ENCODE data around the gene ARHGAP33. TPM values are rescaled to one million over a fixed set of nuclear protein-coding genes. Genes with fewer than 3 reads are reported as not detected.

Gene ARHGAP33
- total and polyA plus RNA-seq, 8 donors: 11.4 to 35.6 (median 27.5) TPM

GRCh38 chr19:35733180-35734125 lies 41.9 kb upstream of the ARHGAP33 start:
- no peaks in the 10 kb centered on the region for H3K27me3 ChIP-seq
- H3K4me3 ChIP-seq: no peak overlapping the region
- H3K36me3 ChIP-seq: peaks cover 0 to 100% of the 10 kb centered on the region in 2 donors
- TF ChIP-seq, protein P1, sequence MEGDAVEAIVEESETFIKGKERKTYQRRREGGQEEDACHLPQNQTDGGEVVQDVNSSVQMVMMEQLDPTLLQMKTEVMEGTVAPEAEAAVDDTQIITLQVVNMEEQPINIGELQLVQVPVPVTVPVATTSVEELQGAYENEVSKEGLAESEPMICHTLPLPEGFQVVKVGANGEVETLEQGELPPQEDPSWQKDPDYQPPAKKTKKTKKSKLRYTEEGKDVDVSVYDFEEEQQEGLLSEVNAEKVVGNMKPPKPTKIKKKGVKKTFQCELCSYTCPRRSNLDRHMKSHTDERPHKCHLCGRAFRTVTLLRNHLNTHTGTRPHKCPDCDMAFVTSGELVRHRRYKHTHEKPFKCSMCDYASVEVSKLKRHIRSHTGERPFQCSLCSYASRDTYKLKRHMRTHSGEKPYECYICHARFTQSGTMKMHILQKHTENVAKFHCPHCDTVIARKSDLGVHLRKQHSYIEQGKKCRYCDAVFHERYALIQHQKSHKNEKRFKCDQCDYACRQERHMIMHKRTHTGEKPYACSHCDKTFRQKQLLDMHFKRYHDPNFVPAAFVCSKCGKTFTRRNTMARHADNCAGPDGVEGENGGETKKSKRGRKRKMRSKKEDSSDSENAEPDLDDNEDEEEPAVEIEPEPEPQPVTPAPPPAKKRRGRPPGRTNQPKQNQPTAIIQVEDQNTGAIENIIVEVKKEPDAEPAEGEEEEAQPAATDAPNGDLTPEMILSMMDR (IDR thresholded peaks at IDR 0.05): no peak
- H3K4me1 ChIP-seq: no peaks in the 10 kb centered on the region
- intact Hi-C loops (cut with DNase I): no loop called here
- DNase-seq (no peak), ATAC-seq (no peak)
- H3K9me3 ChIP-seq: no peaks in the 10 kb centered on the region
- no peak overlapping the region for H3K27ac ChIP-seq

DNA sequence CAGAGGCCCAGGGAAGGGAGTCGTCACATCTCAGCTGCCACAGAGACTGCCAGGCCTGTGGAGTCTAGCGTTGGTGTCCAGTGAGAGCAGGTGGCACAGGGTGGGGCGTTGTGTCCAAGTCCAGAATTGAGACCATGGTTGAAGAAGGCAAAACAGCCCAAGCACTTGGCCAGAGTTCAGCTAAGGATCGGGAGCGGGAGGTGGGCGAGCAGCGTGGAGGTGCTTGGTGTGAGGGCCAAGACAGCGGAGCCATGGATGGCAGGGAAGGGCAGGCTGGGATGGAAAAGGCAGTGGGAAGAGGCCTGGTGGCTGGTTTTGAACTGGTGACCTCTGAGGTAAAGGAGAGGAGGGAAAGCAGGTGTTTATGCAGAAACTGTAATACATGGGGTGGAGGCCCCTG lies 41.1 kb upstream of the ARHGAP33 start:
- Histone ChIP-seq H3K4me3 (no peak overlapping the region), H3K36me3 (peaks cover 0 to 100% of the 10 kb centered on the region in 2 donors), H3K9me3 (no peaks in the 10 kb centered on the region), H3K4me1 (peaks cover 0 to 5% of the 10 kb centered on the region in 2 donors), H3K27me3 (no peaks in the 10 kb centered on the region), H3K27ac (no peak overlapping the region)
- ATAC-seq (no peak), DNase-seq (no peak)
- TF ChIP-seq, protein P1 (IDR thresholded peaks at IDR 0.05): no peak
- intact Hi-C loops (cut with DNase I): no loop called here

DNA sequence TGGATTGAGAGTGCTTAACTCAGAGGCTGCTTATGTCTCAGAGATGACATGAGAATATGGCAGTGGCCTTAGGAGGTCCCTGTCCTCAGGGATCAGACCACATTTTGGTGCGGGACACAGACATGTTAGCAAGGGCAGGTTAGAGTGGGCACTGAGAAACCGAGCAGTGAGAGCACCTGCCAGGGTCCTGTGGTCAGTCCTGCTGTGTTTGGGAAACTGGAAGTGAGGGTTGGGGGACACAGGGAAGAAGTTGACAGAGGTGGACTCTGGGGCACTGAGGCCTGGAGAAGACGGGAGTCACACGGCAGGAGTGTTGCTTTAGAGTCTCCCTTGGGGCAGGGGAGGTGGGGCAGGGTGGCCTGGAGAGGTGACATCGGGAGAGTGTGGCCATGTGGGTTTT lies 40.5 kb upstream of the ARHGAP33 start:
- Histone ChIP-seq H3K27ac (no peak overlapping the region), H3K9me3 (no peaks in the 10 kb centered on the region), H3K36me3 (peaks cover 0 to 95% of the 10 kb centered on the region in 2 donors), H3K4me3 (no peak overlapping the region), H3K4me1 (peaks cover 0 to 11% of the 10 kb centered on the region in 2 donors), H3K27me3 (no peaks in the 10 kb centered on the region)
- TF ChIP-seq, protein P1 (IDR thresholded peaks at IDR 0.05): no peak
- DNase-seq (no peak), ATAC-seq (no peak)
- intact Hi-C loops (cut with DNase I): no loop called here

- H3K4me3 ChIP-seq: no peak overlapping the region
- no peaks in the 10 kb centered on the region for H3K27me3 ChIP-seq
- TF ChIP-seq, protein P1 (IDR thresholded peaks at IDR 0.05): no peak
- intact Hi-C loops (cut with DNase I): no loop called here
- ATAC-seq: no peak
- H3K9me3 ChIP-seq: no peaks in the 10 kb centered on the region
- DNase-seq: no peak
- no peak overlapping the region for H3K27ac ChIP-seq
- peaks cover 0 to 72% of the 10 kb centered on the region in 2 donors for H3K36me3 ChIP-seq
- H3K4me1 ChIP-seq: peaks cover 3 to 31% of the 10 kb centered on the region in 2 donors
Measured at GRCh38 chr19:35736913-35737886, 38.2 kb upstream of the ARHGAP33 start.
